ENCODE measurements around the gene FARP1. TPM values are rescaled to one million over a fixed set of nuclear protein-coding genes. Genes with fewer than 3 reads are reported as not detected.

The FARP1 gene
- polyA plus RNA-seq, 1 of the 3 experiments (the other 2 are of a cell fraction) = 12.0 TPM

- TF ChIP-seq GATA2 (CRISPR knock-in tag; IDR thresholded peaks at IDR 0.05) (no peak), MEF2A (IDR thresholded peaks at IDR 0.05; ENCODE audit: borderline replicate concordance, low read depth) (no peak), IRF3 (IDR thresholded peaks at IDR 0.05; ENCODE audit: low read depth, low read length) (no peak), YY1 (IDR thresholded peaks at IDR 0.05; ENCODE audit: low read depth) (no peak), POLR2AphosphoS5 (IDR thresholded peaks at IDR 0.05; ENCODE audit: low read depth, low read length) (no peak), USF2 (IDR thresholded peaks at IDR 0.05; ENCODE audit: borderline replicate concordance, low read depth, low read length) (no peak), FOSL2 (IDR thresholded peaks at IDR 0.05; ENCODE audit: borderline replicate concordance, low read depth) (no peak), RFX5 (IDR thresholded peaks at IDR 0.05; ENCODE audit: low read length) (no peak), RCOR1 (IDR thresholded peaks at IDR 0.05; ENCODE audit: low read length) (no peak)
- no peak overlapping the region for H3K4me3 ChIP-seq (ENCODE audit: low read depth in 2 of 2, low read length in 1 of 2)
- no peaks in the 10 kb centered on the region for H3K27me3 ChIP-seq (ENCODE audit: insufficient read depth)
- H3K79me2 ChIP-seq (ENCODE audit: insufficient read depth) = peaks cover 19% of the 10 kb centered on the region
- no peak overlapping the region for H3K4me2 ChIP-seq
- ChIA-PET CTCF (interaction anchor here (0.8 to 1.8 kb wide), 2 partner anchors 10 to 17 kb away, joined by 3 to 5 read pairs; no protein-coding TSS in a partner anchor), POLR2A (no interaction called here)
- H3K4me1 ChIP-seq (ENCODE audit: control insufficient read depth in 1 of 2, insufficient read depth in 2 of 2, low read depth in 1 of 2, low read length in 1 of 2) = peaks cover 25 to 36% of the 10 kb centered on the region in 2 experiments; a peak in 3 of 4 replicates
- H3K9ac ChIP-seq = no peak overlapping the region
- H3K27ac ChIP-seq (ENCODE audit: low read depth in 2 of 2, low read length in 1 of 2) = peak overlapping the region in 1 of 2 experiments; percentile 11; a peak in 1 of 4 replicates
- no peaks in the 10 kb centered on the region for H3K9me3 ChIP-seq
- WGBS (ENCODE audit: low lambda C conversion rate) = 74% methylated on average over 4 of the region's 4 CpGs
- H3K36me3 ChIP-seq (replicated peaks in 1 of 2; ENCODE audit: control insufficient read depth in 1 of 2, insufficient read depth in 2 of 2, low read length in 1 of 2) = peaks cover 0 to 3% of the 10 kb centered on the region in 2 experiments
- no peaks in the 10 kb centered on the region for H3K9me2 ChIP-seq
- DNase-seq = no peak
- no peak overlapping the region for H2AFZ ChIP-seq (ENCODE audit: low read depth)
- peaks cover 18% of the 10 kb centered on the region for H3F3A ChIP-seq (replicated peaks; ENCODE audit: insufficient read depth)
- H4K20me1 ChIP-seq (ENCODE audit: insufficient read depth) = no peaks in the 10 kb centered on the region
Measured at GRCh38 chr13:98220271-98220791, 77.4 kb downstream of the FARP1 start.

- H3K27me3 ChIP-seq (ENCODE audit: insufficient read depth) = no peaks in the 10 kb centered on the region
- H3K4me2 ChIP-seq = no peak overlapping the region
- no peak overlapping the region for H3K27ac ChIP-seq (ENCODE audit: low read depth in 2 of 2, low read length in 1 of 2)
- TF ChIP-seq MEF2A (IDR thresholded peaks at IDR 0.05; ENCODE audit: borderline replicate concordance, low read depth) (no peak), TAF1 (IDR thresholded peaks at IDR 0.05; ENCODE audit: borderline replicate concordance, low read depth, low read length) (no peak), USF2 (IDR thresholded peaks at IDR 0.05; ENCODE audit: borderline replicate concordance, low read depth, low read length) (no peak), RAD21 (IDR thresholded peaks at IDR 0.05; ENCODE audit: low read length) (no peak), RFX5 (IDR thresholded peaks at IDR 0.05; ENCODE audit: low read length) (no peak), NRF1 (IDR thresholded peaks at IDR 0.05; ENCODE audit: low read depth, low read length) (no peak), EZH2phosphoT487 (IDR thresholded peaks at IDR 0.05; ENCODE audit: borderline replicate concordance, low read depth) (no peak), USF1 (IDR thresholded peaks at IDR 0.05; ENCODE audit: borderline replicate concordance, low read depth) (no peak), ZBTB33 (IDR thresholded peaks at IDR 0.05; ENCODE audit: borderline replicate concordance, low read depth) (no peak), CTCF (IDR thresholded peaks at IDR 0.05) (no peak)
- peaks cover 18 to 33% of the 10 kb centered on the region in 2 experiments; a peak in 3 of 4 replicates for H3K4me1 ChIP-seq (ENCODE audit: control insufficient read depth in 1 of 2, insufficient read depth in 2 of 2, low read depth in 1 of 2, low read length in 1 of 2)
- no peak overlapping the region for H3K4me3 ChIP-seq (ENCODE audit: low read depth in 2 of 2, low read length in 1 of 2)
- WGBS (ENCODE audit: low lambda C conversion rate) = 96% methylated on average over 5 of the region's 6 CpGs
- ChIA-PET CTCF (interaction anchor here (0.9 to 1.8 kb wide), 2 partner anchors 17 to 100 kb away, joined by 3 to 5 read pairs; no protein-coding TSS in a partner anchor), POLR2A (no interaction called here)
- peaks cover 9% of the 10 kb centered on the region for H3F3A ChIP-seq (replicated peaks; ENCODE audit: insufficient read depth)
- no peaks in the 10 kb centered on the region for H3K9me3 ChIP-seq
- H3K36me3 ChIP-seq (replicated peaks in 1 of 2; ENCODE audit: control insufficient read depth in 1 of 2, insufficient read depth in 2 of 2, low read length in 1 of 2) = peaks cover 0 to 6% of the 10 kb centered on the region in 2 experiments
- no peak overlapping the region for H3K9ac ChIP-seq
- peaks cover 21% of the 10 kb centered on the region for H3K79me2 ChIP-seq (ENCODE audit: insufficient read depth)
- H4K20me1 ChIP-seq (ENCODE audit: insufficient read depth) = no peaks in the 10 kb centered on the region
- no peaks in the 10 kb centered on the region for H3K9me2 ChIP-seq
- no peak overlapping the region for H2AFZ ChIP-seq (ENCODE audit: low read depth)
- DNase-seq = no peak
Measured at GRCh38 chr13:98221234-98221633, 78.3 kb downstream of the FARP1 start.
